GM18505 (cell line): ENCODE results near the gene DNAI1.

Experiments used
- ATAC-seq: cut with Tn5 transposase; IDR thresholded peaks from one replicate; pipeline ENCODE4 v1.9.1; 2021; ENCODE audit not compliant: unreplicated experiment
- POLR2A ChIP-seq: IDR thresholded peaks from 4 replicates; pipeline ENCODE4 v1.6.1; 2011; ENCODE audit warnings: borderline replicate concordance; ENCODE audit not compliant: insufficient read depth, insufficient read length; ENCODE audit errors: extremely low read depth

The DNAI1 gene

DNA sequence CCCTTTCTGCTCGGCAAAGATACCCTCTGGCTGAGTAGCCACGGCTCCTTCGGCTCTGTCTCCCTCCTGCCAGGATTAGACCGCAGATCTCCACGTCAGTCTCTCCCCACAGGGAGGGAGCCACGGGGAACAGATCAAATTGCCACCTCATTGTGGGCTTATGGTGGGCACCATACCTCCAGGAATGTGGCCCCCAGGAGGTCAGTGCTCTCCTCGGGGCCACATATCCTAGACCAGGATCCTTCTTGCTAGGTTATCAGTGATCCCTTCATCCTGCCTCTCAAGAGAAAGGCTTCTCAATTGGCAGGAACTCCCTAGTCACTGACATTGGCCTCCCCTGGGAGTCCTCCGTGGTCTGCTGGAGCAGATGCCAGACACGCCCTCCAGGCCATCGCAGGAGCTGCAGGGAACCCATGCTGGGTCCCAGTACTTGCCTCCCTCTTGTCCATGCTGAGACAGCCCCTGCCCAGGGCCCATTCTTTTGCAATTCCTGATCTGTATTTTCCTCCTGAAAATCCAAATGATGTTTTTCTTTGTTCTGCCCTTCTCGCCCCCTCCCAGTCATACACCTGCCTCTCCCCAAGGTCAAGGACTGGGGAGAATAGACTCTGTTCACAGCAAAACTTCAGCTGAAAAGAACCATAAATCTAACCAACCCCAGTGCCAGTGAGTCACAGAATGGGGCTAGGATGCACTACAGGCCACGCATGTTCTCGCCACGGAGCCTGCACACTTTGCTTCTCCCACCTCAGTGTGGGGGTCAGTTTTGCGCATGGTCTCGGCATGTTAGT lies 95.8 kb downstream of the DNAI1 start:
- no peak for TF ChIP-seq POLR2A
- no peak for ATAC-seq

DNA sequence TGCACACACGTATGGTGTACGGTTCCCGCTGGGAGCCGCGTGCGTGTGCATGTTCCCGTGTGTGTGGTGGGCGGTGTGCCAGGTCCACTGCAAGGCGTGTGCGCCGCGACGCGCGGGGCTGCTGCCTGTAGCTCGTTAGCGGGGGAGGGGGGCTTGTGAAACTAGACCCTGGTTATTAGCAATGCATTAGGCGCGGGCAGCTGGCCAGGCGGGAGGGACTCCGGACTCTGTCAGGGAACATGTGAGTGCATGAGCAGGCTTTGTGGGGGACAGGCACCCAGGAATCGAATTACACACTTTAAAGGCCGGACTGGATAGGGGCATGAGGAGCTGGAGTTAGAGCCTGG lies 96.4 kb downstream of the DNAI1 start:
- ATAC-seq: no peak
- no peak for TF ChIP-seq POLR2A

DNA sequence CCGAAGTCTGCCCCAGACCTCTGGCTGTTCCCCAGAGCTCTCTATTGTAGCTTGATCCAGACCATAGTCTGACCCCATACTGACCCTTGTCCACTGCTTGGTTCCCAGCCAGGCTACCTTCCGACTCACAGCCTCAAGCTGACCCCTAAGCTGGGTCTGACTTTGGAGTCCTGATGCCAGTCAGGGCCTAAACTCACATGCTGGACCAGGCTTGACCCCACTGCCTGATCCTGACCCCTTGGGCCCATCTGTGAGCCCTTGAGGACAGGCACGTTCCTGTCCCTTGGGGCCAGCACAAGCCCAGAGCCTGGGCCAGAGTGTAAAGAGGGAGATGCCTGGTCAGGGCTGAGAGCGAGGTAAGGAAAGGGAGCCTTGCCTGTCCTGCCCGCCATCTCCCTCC lies 96.9 kb downstream of the DNAI1 start:
- no peak for TF ChIP-seq POLR2A
- no peak for ATAC-seq

DNA sequence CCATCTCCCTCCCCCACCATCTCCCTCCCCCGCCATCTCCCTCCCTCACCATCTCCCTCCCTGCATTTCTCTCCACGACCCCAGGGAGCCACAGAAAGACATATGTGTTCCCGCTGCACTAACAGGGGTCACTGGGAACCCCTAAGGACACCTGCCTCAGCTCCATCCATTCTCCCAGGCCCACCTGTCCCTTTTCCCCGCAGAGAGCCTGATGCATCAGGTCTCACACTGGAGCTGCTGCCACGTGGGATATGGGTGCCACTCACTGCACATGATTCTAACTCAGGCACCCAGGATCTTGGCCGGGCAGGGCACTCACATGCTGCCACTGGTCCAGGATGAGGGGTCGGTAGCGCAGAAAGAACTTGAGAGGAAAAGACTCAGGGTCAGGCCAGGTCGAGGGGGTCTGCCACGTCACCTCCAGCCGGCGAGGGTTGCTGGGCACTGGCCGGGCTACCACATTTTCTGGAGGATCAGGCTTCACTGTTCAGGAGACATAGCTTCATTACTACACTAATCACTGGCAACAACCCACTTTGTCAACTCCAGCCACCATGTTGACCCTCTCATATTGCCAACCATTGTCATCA lies 97.4 kb downstream of the DNAI1 start:
- ATAC-seq: no peak
- TF ChIP-seq POLR2A: no peak

DNA sequence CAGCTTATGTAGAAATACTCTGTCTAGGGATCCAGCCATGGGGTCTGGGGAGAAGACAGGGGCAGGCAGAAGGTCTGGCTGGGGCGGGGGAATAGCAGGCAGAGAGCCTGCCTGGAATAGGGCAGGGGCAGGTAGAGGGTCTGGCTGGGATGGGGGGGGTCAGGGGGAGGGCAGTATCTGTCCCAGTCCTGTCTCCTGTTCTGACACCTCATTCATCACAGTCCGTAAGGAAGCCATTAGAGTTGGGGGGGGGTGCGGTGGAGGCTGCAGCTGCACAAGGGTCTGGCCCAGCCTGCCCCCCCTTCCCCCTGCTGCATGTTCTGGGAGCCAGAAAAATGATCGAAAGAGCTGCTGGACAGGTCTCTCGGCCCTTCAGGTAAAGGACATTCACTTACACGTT lies 98.3 kb downstream of the DNAI1 start:
- no peak for TF ChIP-seq POLR2A
- no peak for ATAC-seq

DNA sequence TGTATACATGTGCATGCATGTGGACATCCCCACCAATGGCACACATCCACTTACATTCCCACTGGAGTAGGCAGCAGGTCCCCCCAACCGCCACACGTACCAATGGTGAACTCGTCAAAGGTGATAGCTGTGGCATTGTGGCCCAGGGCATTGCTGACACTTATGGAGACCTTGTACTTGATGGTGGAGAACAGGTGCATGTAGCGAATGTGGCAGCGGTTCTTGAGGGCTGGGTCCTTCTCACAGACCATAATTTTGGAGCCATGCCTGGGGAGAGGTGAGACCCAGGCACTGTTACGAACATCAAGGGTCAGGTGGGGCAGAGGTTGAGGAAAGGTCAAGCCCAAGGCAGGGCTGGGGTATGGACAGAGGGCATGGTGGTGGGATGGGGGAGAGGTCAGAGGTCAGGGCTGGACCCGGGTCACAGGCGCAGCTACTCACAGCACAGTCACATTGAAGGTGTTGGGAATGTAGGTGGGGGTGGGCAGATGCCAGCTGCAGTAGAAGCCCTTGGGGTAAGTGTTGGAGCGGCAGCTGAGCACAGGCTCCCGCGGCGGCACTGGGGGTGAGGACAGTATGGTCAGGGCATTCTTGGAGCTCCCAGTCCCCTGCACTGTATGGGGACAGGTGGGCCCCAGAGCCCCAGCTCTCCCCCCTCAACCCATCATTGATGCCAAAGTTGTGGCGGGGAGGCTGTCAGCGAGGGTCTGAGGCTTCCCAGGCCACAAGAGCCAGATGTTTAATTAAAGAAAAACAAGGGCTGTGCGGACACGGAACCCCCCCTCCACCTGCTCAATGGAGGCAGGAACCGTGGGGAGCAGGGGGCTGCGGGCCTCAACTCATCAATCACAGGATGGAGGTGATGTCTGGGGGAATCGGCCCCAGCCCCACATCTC lies 99.1 kb downstream of the DNAI1 start:
- TF ChIP-seq POLR2A: no peak
- ATAC-seq: no peak

DNA sequence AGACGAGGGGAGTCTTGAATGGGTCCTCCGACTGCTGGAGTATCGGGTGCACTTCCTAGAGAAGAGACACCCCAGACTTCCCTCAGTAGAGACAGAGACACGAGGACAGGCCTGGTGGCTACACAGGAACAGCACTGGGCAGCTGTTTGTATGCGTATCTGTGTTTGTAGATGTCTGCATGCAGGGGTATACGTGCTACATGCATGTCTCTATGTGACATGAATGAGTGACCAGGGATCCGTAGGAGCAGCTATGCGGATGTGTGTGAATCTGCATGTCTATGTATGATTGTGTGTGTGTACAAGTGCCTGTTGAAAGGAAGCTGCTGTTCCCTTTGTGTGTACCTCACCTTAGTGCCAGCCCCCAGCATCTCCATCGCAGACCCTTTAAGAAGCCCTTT lies 99.8 kb downstream of the DNAI1 start:
- TF ChIP-seq POLR2A: no peak
- ATAC-seq: no peak

DNA sequence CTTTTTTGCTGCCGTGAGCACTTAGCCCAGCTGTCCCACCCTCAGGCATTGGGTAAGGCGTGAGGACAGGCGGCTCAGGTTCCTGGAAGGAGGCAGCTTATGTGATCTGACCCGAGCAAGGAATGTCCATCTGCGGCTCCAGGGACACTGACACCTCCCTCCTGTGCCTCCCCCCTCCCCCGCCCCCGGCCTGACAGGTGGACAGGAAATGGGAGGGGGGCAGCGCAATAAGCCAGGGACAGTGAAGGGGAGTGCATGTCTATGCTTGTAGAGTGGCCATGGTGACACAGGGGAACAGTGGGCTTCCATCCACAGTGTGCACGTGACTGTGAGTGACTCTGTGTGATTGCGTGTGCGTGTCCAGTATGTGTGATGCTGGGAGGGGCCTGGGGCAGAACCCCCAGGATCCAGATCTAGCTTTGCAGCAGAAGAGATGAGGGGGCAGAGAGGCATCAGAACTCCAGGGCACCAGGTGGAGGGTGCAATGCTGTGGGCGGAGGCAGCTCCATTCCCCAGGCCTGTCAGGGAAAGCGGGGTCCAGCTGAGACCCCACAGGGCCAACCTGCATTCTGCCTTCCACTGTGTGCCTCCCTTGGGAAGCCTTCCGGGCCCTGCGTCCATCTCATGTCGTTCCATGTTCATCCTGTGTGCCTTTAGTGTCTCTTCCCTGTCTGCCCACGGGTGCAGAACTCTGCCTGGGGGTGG lies 100.5 kb downstream of the DNAI1 start:
- TF ChIP-seq POLR2A: no peak
- ATAC-seq: no peak

DNA sequence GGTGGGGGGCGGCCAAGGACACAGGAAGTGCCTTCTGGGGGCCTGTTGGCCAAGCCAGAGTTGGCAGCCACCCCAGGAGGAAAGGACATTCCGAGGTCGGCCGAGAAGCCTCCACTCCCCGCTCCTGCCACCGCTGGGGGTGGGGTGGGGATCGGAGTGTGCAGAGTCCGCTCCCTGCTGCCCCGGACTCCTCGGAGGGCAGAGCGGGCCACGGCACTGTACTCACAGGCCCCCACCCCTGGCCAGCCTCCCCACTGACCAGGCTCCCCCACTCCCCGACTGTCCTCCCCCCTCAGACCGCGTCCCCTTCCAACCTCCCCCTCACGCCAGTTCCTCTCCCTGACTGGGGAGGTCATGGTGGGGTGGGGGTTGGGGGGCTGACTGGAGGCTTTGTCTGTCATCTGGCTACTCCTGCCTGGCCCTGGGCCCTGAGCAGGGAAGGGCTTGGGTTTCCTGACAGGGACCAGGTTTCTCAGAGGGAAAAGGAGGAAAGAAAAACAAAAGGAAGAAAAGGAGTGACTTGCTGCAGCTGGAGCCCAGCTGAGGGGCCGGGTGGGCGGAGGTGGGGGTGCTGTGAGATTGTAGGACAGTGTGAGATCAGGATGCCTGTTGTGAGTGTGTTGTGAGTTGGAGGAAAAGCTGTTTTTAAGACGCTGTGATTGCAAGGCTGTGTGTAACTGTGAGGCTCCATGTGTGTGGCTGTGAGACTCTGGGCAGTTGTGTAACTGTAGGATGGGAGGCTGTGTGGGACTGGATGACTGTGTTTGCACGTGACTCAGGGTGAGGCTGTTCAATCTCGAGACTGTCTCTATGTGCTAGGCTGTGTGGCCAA lies 101.2 kb downstream of the DNAI1 start:
- TF ChIP-seq POLR2A: no peak
- no peak for ATAC-seq

DNA sequence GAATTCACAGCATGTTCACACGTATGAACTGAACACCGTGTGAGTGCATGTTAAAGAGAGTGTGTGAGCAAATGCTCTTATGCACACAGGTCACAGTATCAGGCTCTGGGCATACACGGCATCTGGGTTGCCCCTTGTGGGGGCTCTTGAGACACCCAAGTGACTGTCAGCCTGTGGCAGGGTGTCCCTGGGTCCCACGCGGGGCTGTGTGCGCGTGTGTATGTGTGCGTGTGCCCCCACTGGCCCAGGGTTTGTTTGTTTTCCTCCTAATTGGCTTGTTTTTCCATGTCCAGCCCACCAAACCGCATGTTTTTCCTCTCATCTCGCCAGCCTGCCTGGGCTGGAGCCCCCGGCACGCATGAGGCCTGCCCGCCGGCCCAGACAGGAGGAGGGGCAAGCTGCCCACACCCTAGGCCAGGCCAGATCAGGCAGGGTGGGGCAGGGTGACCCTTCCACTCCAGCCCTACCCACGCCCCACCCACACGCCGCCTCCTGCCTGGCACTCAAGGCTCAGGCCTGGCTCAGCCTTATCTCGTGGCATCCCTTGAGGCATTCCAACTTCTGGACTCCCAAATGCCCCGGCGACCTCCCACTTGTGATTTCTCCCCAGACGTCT lies 102.1 kb downstream of the DNAI1 start:
- no peak for TF ChIP-seq POLR2A
- no peak for ATAC-seq

DNA sequence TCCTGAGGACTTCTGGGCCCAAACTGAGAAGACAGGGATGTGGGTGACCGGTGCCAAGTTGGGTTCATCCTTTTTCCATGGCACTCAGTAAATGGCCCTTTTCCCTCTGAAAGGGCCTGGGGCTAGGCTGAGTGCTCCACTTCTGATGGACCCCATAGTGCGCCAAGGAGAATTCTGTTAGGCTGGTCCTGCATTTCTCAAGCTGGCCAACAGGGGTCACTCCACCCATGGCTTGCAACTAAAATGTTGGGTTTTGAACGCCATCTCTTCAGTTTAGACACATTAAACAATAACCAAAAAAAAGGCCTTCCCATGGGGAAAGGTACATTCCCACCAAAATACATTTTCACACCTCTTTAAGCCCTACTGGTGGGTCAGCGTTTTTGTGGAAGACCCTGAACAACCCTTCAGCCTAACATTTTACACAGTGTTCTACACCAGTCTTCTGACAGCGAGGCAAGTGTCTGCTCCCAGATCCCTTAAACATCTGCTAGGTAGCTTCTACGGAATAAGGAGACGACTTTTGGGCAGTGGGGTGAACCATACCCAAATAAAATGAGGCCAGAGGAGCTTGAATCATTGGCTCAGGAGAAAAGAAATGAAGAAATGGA lies 103.6 kb downstream of the DNAI1 start:
- ATAC-seq: no peak

DNA sequence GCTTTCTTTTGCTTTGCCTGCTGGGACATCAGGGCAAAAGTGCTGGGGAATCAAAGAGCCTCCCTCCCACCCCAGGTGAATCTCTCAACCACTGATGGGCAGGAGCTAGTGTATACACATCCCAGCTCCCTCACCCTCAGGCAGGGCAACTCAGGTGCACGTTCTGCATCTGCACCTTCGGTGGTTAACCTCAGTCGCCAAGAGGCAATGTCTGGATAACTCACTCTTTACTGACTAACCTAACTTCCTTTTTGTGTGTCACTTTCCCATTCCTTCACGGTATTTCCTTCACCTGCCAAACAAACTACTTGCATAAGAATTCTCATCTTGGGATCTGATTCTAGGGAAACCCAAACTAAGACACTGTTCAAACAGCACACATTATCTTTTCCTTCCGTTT lies 104.7 kb downstream of the DNAI1 start:
- no peak for TF ChIP-seq POLR2A

More for the DNA sequence above, 103.6 kb downstream of the DNAI1 start:
- no peak for TF ChIP-seq POLR2A

More for the DNA sequence above, 104.7 kb downstream of the DNAI1 start:
- ATAC-seq: no peak
